ENCODE results near the gene PLEKHM1.
"Not testable (repeated sequence)": the region's sequence is repeated elsewhere in the genome, so short reads cannot be mapped to it uniquely, and the experiment has no call there.

Gene PLEKHM1

GRCh38 chr17:45490615-45491433 lies at the start of gene PLEKHM1:
TSS of gene PLEKHM1 (minus strand) at chr17:45490721. CDS start at chr17:45482484, 8,237 bp downstream.
- H3K27ac ChIP-seq (ENCODE audit: low read depth, low read length), result peak within 1 kb of the TSS; percentile 42
- not testable (repeated sequence) for H3K9me3 ChIP-seq (ENCODE audit: control insufficient read depth in 1 of 2, low read length in 2 of 2); H3K4me1 ChIP-seq (ENCODE audit: control insufficient read depth in 1 of 2, insufficient read depth in 2 of 2, low read length in 2 of 2); H3K36me3 ChIP-seq (ENCODE audit: control insufficient read depth in 1 of 2, insufficient read depth in 2 of 2, low read length in 2 of 2); H3K27me3 ChIP-seq (ENCODE audit: control insufficient read depth in 1 of 2, insufficient read depth in 2 of 2, low read length in 2 of 2)
- H3K9ac ChIP-seq (ENCODE audit: low read depth in 1 of 2, low read length in 2 of 2), result peak within 1 kb of the TSS; percentile 47 to 59
- peak within 1 kb of the TSS; percentile 60 to 67 for H3K4me3 ChIP-seq (ENCODE audit: low read depth in 1 of 2, low read length in 2 of 2)

GRCh38 chr17:45538168-45538567 lies 47.6 kb upstream of the PLEKHM1 start:
- not testable (repeated sequence) for H3K9ac ChIP-seq (ENCODE audit: low read depth in 1 of 2, low read length in 2 of 2); H3K27ac ChIP-seq (ENCODE audit: low read depth, low read length); H3K4me3 ChIP-seq (ENCODE audit: low read depth in 1 of 2, low read length in 2 of 2); H3K9me3 ChIP-seq (ENCODE audit: control insufficient read depth in 1 of 2, low read length in 2 of 2); H3K36me3 ChIP-seq (ENCODE audit: control insufficient read depth in 1 of 2, insufficient read depth in 2 of 2, low read length in 2 of 2); H3K27me3 ChIP-seq (ENCODE audit: control insufficient read depth in 1 of 2, insufficient read depth in 2 of 2, low read length in 2 of 2); H3K4me1 ChIP-seq (ENCODE audit: control insufficient read depth in 1 of 2, insufficient read depth in 2 of 2, low read length in 2 of 2)

GRCh38 chr17:45506072-45506471 lies 15.6 kb upstream of the PLEKHM1 start:
- not testable (repeated sequence) for H3K4me3 ChIP-seq (ENCODE audit: low read depth in 1 of 2, low read length in 2 of 2); H3K9ac ChIP-seq (ENCODE audit: low read depth in 1 of 2, low read length in 2 of 2); H3K27me3 ChIP-seq (ENCODE audit: control insufficient read depth in 1 of 2, insufficient read depth in 2 of 2, low read length in 2 of 2); H3K27ac ChIP-seq (ENCODE audit: low read depth, low read length); H3K4me1 ChIP-seq (ENCODE audit: control insufficient read depth in 1 of 2, insufficient read depth in 2 of 2, low read length in 2 of 2); H3K36me3 ChIP-seq (ENCODE audit: control insufficient read depth in 1 of 2, insufficient read depth in 2 of 2, low read length in 2 of 2); H3K9me3 ChIP-seq (ENCODE audit: control insufficient read depth in 1 of 2, low read length in 2 of 2)

- H3K27ac ChIP-seq (ENCODE audit: low read depth, low read length); H3K4me3 ChIP-seq (ENCODE audit: low read depth in 1 of 2, low read length in 2 of 2): not testable (repeated sequence)
Measured at GRCh38 chr17:45505183-45505582, 14.7 kb upstream of the PLEKHM1 start.

GRCh38 chr17:45501092-45501707 lies 10.7 kb upstream of the PLEKHM1 start:
- not testable (repeated sequence) for H3K9ac ChIP-seq (ENCODE audit: low read depth in 1 of 2, low read length in 2 of 2); H3K4me1 ChIP-seq (ENCODE audit: control insufficient read depth in 1 of 2, insufficient read depth in 2 of 2, low read length in 2 of 2); H3K27me3 ChIP-seq (ENCODE audit: control insufficient read depth in 1 of 2, insufficient read depth in 2 of 2, low read length in 2 of 2); H3K36me3 ChIP-seq (ENCODE audit: control insufficient read depth in 1 of 2, insufficient read depth in 2 of 2, low read length in 2 of 2); H3K9me3 ChIP-seq (ENCODE audit: control insufficient read depth in 1 of 2, low read length in 2 of 2); H3K4me3 ChIP-seq (ENCODE audit: low read depth in 1 of 2, low read length in 2 of 2); H3K27ac ChIP-seq (ENCODE audit: low read depth, low read length)

More at GRCh38 chr17:45505183-45505582, 14.7 kb upstream of the PLEKHM1 start:
- not testable (repeated sequence) for H3K27me3 ChIP-seq (ENCODE audit: control insufficient read depth in 1 of 2, insufficient read depth in 2 of 2, low read length in 2 of 2); H3K36me3 ChIP-seq (ENCODE audit: control insufficient read depth in 1 of 2, insufficient read depth in 2 of 2, low read length in 2 of 2); H3K9me3 ChIP-seq (ENCODE audit: control insufficient read depth in 1 of 2, low read length in 2 of 2); H3K9ac ChIP-seq (ENCODE audit: low read depth in 1 of 2, low read length in 2 of 2); H3K4me1 ChIP-seq (ENCODE audit: control insufficient read depth in 1 of 2, insufficient read depth in 2 of 2, low read length in 2 of 2)

GRCh38 chr17:45500478-45500877 lies 10.0 kb upstream of the PLEKHM1 start:
- not testable (repeated sequence) for H3K9ac ChIP-seq (ENCODE audit: low read depth in 1 of 2, low read length in 2 of 2); H3K27ac ChIP-seq (ENCODE audit: low read depth, low read length); H3K4me3 ChIP-seq (ENCODE audit: low read depth in 1 of 2, low read length in 2 of 2); H3K9me3 ChIP-seq (ENCODE audit: control insufficient read depth in 1 of 2, low read length in 2 of 2); H3K4me1 ChIP-seq (ENCODE audit: control insufficient read depth in 1 of 2, insufficient read depth in 2 of 2, low read length in 2 of 2); H3K27me3 ChIP-seq (ENCODE audit: control insufficient read depth in 1 of 2, insufficient read depth in 2 of 2, low read length in 2 of 2); H3K36me3 ChIP-seq (ENCODE audit: control insufficient read depth in 1 of 2, insufficient read depth in 2 of 2, low read length in 2 of 2)

GRCh38 chr17:45499208-45499607 lies 8.7 kb upstream of the PLEKHM1 start:
- not testable (repeated sequence) for H3K4me3 ChIP-seq (ENCODE audit: low read depth in 1 of 2, low read length in 2 of 2); H3K27me3 ChIP-seq (ENCODE audit: control insufficient read depth in 1 of 2, insufficient read depth in 2 of 2, low read length in 2 of 2); H3K27ac ChIP-seq (ENCODE audit: low read depth, low read length); H3K9ac ChIP-seq (ENCODE audit: low read depth in 1 of 2, low read length in 2 of 2); H3K36me3 ChIP-seq (ENCODE audit: control insufficient read depth in 1 of 2, insufficient read depth in 2 of 2, low read length in 2 of 2); H3K9me3 ChIP-seq (ENCODE audit: control insufficient read depth in 1 of 2, low read length in 2 of 2); H3K4me1 ChIP-seq (ENCODE audit: control insufficient read depth in 1 of 2, insufficient read depth in 2 of 2, low read length in 2 of 2)

GRCh38 chr17:45498377-45498776 lies 7.9 kb upstream of the PLEKHM1 start:
- H3K4me3 ChIP-seq (ENCODE audit: low read depth in 1 of 2, low read length in 2 of 2); H3K9me3 ChIP-seq (ENCODE audit: control insufficient read depth in 1 of 2, low read length in 2 of 2); H3K27ac ChIP-seq (ENCODE audit: low read depth, low read length); H3K4me1 ChIP-seq (ENCODE audit: control insufficient read depth in 1 of 2, insufficient read depth in 2 of 2, low read length in 2 of 2); H3K27me3 ChIP-seq (ENCODE audit: control insufficient read depth in 1 of 2, insufficient read depth in 2 of 2, low read length in 2 of 2); H3K9ac ChIP-seq (ENCODE audit: low read depth in 1 of 2, low read length in 2 of 2); H3K36me3 ChIP-seq (ENCODE audit: control insufficient read depth in 1 of 2, insufficient read depth in 2 of 2, low read length in 2 of 2): not testable (repeated sequence)

- not testable (repeated sequence) for H3K4me1 ChIP-seq (ENCODE audit: control insufficient read depth in 1 of 2, insufficient read depth in 2 of 2, low read length in 2 of 2); H3K9me3 ChIP-seq (ENCODE audit: control insufficient read depth in 1 of 2, low read length in 2 of 2); H3K27ac ChIP-seq (ENCODE audit: low read depth, low read length); H3K4me3 ChIP-seq (ENCODE audit: low read depth in 1 of 2, low read length in 2 of 2); H3K36me3 ChIP-seq (ENCODE audit: control insufficient read depth in 1 of 2, insufficient read depth in 2 of 2, low read length in 2 of 2); H3K27me3 ChIP-seq (ENCODE audit: control insufficient read depth in 1 of 2, insufficient read depth in 2 of 2, low read length in 2 of 2); H3K9ac ChIP-seq (ENCODE audit: low read depth in 1 of 2, low read length in 2 of 2)
Measured at GRCh38 chr17:45497449-45497848, 6.9 kb upstream of the PLEKHM1 start.

- H3K27ac ChIP-seq (ENCODE audit: low read depth, low read length); H3K9ac ChIP-seq (ENCODE audit: low read depth in 1 of 2, low read length in 2 of 2); H3K36me3 ChIP-seq (ENCODE audit: control insufficient read depth in 1 of 2, insufficient read depth in 2 of 2, low read length in 2 of 2); H3K4me1 ChIP-seq (ENCODE audit: control insufficient read depth in 1 of 2, insufficient read depth in 2 of 2, low read length in 2 of 2); H3K9me3 ChIP-seq (ENCODE audit: control insufficient read depth in 1 of 2, low read length in 2 of 2); H3K4me3 ChIP-seq (ENCODE audit: low read depth in 1 of 2, low read length in 2 of 2); H3K27me3 ChIP-seq (ENCODE audit: control insufficient read depth in 1 of 2, insufficient read depth in 2 of 2, low read length in 2 of 2): not testable (repeated sequence)
Measured at GRCh38 chr17:45496507-45496906, 6.0 kb upstream of the PLEKHM1 start.

Measured in duodenal mucosa (tissue), 2 donors.